ENCODE measurements around the gene WDR70.

DNA sequence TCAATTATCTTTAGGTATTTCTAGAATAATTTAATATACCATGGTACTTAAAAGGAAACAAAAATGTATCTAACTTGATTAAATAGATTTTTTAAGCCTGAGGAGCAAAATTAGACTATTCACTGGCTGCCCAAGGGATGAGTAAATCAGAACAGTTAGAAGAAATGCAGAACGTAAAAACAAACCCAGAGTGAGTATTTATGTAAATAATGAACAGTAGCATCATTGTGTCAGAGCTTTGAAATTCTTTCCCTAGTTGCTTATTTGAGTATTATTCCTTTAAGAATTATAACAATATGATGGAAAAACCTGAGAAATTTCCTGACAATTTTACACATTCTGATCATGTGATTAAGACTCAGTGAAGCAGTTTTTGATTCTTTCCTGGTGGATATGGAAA, 259.8 kb downstream of the WDR70 start:
- TF ChIP-seq, protein P1, sequence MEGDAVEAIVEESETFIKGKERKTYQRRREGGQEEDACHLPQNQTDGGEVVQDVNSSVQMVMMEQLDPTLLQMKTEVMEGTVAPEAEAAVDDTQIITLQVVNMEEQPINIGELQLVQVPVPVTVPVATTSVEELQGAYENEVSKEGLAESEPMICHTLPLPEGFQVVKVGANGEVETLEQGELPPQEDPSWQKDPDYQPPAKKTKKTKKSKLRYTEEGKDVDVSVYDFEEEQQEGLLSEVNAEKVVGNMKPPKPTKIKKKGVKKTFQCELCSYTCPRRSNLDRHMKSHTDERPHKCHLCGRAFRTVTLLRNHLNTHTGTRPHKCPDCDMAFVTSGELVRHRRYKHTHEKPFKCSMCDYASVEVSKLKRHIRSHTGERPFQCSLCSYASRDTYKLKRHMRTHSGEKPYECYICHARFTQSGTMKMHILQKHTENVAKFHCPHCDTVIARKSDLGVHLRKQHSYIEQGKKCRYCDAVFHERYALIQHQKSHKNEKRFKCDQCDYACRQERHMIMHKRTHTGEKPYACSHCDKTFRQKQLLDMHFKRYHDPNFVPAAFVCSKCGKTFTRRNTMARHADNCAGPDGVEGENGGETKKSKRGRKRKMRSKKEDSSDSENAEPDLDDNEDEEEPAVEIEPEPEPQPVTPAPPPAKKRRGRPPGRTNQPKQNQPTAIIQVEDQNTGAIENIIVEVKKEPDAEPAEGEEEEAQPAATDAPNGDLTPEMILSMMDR (IDR thresholded peaks at IDR 0.05) = no peak
- TF ChIP-seq POLR2A (IDR thresholded peaks at IDR 0.05) (no peak), EP300 (IDR thresholded peaks at IDR 0.05; ENCODE audit: low read depth) (no peak), POLR2AphosphoS5 (IDR thresholded peaks at IDR 0.05) (no peak)

All from transverse colon (tissue), 4 donors.